NCI-H748 treated with DMSO at 0.1 percent for 48 hours (cell line): ENCODE data around the gene ROR2.
A peak's percentile ranks its signal among the peaks of the same experiment; 100 is the strongest.
"Not testable (repeated sequence)": the region's sequence is repeated elsewhere in the genome, so short reads cannot be mapped to it uniquely, and the experiment has no call there.

Experiments
- DNase-seq: peaks from one replicate; lab custom pipeline; 2025; lab: John Stamatoyannopoulos, UW

ROR2 gene

GRCh38 chr9:91796516-91796915 lies 153.5 kb downstream of the ROR2 start:
- not testable (repeated sequence) for DNase-seq

GRCh38 chr9:91795598-91796241 lies 154.3 kb downstream of the ROR2 start:
- peak; percentile 58 for DNase-seq

- DNase-seq: not testable (repeated sequence)
Measured at GRCh38 chr9:91793371-91793770, 156.7 kb downstream of the ROR2 start.

GRCh38 chr9:91790917-91791316 lies 159.1 kb downstream of the ROR2 start:
- no peak for DNase-seq

GRCh38 chr9:91789941-91790340 lies 160.1 kb downstream of the ROR2 start:
- no peak for DNase-seq

GRCh38 chr9:91787931-91788330 lies 162.1 kb downstream of the ROR2 start:
- no peak for DNase-seq

GRCh38 chr9:91786132-91786896 lies 163.7 kb downstream of the ROR2 start:
- DNase-seq: no peak

GRCh38 chr9:91785447-91785842 lies 164.6 kb downstream of the ROR2 start:
- DNase-seq: no peak

- no peak for DNase-seq
Measured at GRCh38 chr9:91784673-91785446, 165.2 kb downstream of the ROR2 start.

GRCh38 chr9:91783876-91784672 lies 166.0 kb downstream of the ROR2 start:
- DNase-seq: no peak

- no peak for DNase-seq
Measured at GRCh38 chr9:91783411-91783810, 166.6 kb downstream of the ROR2 start.

GRCh38 chr9:91782708-91783214 lies 167.3 kb downstream of the ROR2 start:
- no peak for DNase-seq

GRCh38 chr9:91781906-91782305 lies 168.1 kb downstream of the ROR2 start:
- no peak for DNase-seq

- no peak for DNase-seq
Measured at GRCh38 chr9:91781116-91781515, 168.9 kb downstream of the ROR2 start.

GRCh38 chr9:91778031-91778430 lies 172.0 kb downstream of the ROR2 start:
- no peak for DNase-seq

GRCh38 chr9:91777292-91777830 lies 172.7 kb downstream of the ROR2 start:
- DNase-seq: no peak

GRCh38 chr9:91776409-91777291 lies 173.4 kb downstream of the ROR2 start:
- no peak for DNase-seq

- no peak for DNase-seq
Measured at GRCh38 chr9:91775708-91776028, 174.4 kb downstream of the ROR2 start.

- peak; percentile 49 for DNase-seq
Measured at GRCh38 chr9:91775011-91775707, 174.9 kb downstream of the ROR2 start.

GRCh38 chr9:91773156-91773555 lies 176.9 kb downstream of the ROR2 start:
- no peak for DNase-seq
